Mesenteric fat pad (tissue), 1 donor: ENCODE data around the gene TSSC4. TPM values are rescaled to one million over a fixed set of nuclear protein-coding genes. Genes with fewer than 3 reads are reported as not detected.

ENCODE experiments used
- DNase-seq: peaks from one replicate; pipeline ENCODE4 v3.0.0-alpha.2; 2020; ENCODE audit warnings: low spot score
- total RNA-seq: library from RNA; stranded (reverse); fragmentation: NEBNext Ultra II Directional; extraction: Animal tissue kit (Norgen Biotek cat#: 25700); gene quantifications from one replicate; pipeline ENCODE4 v1.2.1, GENCODE V29; 2021
- donor health status: DM: yes; HTN: yes; CAD: no.

TSSC4 gene
- total RNA-seq, 1 donor from 2014 or later, result 55.2 TPM

DNA sequence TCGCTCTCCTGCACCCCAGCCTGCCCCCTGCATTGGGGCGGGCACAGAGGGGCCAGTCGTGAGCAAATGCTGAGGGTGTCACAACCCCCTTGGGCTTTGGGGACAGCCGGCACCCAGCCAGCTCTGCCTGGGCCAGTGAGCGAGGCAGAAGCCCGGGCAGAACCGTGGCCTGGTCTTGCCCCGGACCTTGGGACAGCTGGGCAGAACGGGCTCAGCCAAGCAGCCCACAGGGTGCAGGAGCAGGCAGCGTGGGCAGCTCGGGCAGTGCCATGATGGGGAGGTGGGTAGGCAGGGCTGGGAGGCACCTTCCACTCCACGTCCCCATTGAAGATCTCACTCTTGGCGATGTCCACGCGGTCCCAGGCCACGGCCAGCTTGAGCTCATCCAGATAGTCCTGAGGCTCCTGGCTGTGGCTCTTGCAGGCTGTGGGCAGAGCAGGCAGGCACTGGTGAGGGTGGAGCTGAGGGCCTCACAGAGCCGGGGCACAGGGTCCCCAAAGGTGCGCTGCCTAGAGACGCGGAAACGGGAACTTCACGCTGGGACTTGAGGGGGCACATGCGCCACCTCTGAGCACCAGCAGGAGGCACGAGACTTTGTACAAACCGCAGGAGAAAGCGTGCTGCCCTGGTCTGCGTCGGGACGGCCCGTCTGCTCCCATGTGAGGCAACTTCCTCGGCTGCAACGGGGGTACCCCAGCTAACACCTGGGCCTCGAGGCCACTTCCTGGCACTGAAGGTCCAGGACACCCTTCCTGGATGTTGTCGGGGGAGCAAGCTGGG is 15.2 kb downstream of the TSSC4 start:
- DNase-seq, result no peak

GRCh38 chr11:2416765-2417164 is 16.2 kb downstream of the TSSC4 start:
- DNase-seq, result no peak

DNA sequence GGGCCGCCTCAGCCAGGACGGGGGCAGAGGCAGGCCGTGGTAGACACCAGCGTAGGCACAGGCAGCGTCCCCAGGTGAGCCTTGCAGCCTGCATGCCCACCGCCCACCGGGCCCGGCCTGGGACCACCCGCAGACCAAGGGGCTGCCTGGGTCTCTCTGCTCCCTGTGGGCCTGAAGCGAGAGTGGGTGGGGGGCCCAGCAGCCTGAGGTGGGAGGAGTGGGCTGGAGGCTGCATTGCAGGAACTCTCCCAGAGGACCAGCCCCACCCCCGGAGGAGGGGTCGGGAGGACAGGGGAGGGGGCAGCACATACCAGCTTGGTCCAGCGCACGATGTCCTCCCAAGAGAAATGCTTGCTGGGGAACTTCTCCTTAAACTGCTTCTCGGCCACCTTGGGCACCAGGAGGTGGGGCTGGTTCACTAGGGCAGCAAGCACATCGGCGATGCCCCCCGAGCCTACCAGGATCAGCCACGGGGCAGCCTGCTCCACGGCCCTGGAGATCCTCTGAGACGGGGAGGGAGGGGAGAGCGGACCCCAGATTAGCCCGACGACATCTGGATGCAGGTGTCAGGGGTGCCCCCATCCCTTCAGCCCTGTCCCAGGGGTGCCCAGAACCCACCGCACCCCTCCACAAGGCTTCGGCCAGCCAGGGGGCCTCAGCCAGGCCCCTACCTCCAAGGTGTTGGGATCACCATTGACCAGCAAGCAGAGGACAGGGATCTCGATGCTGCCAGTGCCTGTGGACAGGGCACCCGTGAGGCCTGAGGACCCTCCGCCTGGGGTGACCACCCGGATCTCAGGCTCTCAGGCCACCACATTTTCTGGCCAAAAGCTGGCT is 17.5 kb downstream of the TSSC4 start:
- DNase-seq, result no peak

DNA sequence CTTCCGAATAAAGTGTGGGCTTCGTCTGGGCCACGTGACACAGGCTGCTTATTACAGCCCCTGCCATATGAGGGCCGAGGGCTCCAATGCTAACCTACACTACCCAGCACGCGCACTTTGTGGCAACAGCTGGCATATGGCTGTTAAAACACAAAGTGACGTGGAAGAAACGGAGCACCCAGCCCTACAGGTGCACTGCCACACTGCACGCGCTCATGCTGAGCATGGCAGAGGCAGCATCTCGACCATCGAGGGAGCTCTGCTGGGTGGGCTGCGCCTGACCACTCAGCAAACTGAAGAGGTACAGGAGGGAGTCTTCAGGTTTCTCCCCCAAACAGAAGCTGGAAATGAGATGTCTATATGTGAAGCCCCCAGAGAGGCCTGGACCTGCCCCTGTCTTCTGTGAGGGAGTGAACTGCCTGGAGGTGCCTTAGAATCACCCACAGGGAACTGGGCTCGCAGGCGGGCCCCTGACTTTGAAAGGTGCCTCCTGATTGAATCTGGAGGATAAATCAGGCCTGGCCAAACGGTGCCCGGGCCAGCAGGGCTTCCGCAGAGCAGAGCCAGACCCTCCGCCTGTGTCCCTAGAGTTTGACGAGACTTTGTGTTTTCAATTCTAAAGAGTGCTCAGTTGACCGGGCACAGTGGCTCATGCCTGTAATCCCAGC is 18.3 kb downstream of the TSSC4 start:
- DNase-seq, result no peak

- no peak for DNase-seq
Measured at GRCh38 chr11:2419638-2420501, 19.3 kb downstream of the TSSC4 start.

DNA sequence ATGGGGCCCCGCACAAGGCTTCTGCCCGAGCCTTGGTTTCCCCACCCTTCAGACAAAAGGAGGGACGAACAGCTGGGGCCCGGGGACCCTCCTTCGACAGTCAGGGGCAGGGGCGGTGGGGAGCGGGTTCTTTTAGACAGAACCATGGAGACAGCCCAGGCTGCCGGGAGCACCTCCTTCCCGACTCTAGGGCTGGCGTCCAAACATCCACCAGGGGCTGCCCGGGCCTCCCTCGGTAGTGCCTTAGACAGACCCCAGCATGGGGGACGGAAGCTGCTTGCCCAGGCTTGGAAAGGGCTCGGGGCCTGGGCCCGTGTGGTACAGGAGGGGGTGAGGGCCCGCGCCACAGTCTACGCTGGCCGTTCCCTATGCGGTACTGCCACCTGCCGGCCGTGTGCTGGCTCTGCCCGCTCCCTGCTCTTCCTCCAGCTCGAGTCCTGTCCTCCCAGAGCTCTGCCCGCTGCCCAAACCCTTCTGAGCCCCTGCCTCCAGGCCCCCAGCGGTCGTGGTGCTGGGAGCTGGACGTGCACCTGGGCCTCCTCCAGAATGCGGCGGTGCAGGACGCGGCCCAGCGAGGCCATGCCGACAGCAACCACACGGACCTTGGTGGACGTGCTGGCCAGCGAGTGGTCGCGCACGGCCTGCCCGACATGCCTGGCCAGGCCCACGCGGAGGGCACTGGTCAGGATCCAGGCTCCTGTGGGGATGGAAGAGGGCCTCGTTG is 20.1 kb downstream of the TSSC4 start:
- DNase-seq, result no peak

- no peak for DNase-seq
Measured at GRCh38 chr11:2421226-2421994, 20.9 kb downstream of the TSSC4 start.

- DNase-seq, result no peak
Measured at GRCh38 chr11:2421996-2422395, 21.4 kb downstream of the TSSC4 start.

DNA sequence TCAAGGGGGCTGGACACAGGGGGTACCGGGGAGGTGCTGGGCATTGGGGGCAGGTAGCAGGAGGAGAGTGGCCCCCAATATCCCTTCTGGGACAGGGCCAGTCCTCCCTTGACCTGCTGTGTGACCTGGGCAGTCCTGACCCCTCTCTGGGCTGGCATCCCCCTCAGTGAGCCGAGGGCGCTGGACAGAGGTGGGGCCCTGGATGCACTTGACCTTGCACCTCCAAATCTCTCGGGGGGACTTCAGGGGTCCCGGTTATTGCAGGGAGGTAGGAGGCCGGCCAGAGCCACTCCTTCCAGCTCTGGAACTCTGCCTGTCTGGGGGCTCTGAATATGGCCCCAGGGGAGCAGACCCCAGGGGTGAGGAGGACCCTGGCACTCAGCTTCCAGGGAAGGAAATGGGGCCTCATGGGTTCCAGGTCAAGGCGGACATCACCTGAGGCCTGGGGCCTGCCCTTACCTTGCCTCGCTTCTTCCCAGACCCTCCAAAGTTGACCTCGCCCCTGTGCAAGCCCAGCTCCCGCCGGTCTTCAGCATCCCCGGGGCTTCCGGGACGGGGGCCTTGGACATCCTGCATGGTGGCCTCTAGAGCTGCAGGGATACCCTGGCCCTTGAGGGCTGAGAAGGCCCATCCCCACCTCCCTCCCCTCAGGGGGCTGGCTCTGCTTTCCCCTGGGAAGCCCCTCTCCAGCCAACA is 22.1 kb downstream of the TSSC4 start:
- no peak for DNase-seq

DNA sequence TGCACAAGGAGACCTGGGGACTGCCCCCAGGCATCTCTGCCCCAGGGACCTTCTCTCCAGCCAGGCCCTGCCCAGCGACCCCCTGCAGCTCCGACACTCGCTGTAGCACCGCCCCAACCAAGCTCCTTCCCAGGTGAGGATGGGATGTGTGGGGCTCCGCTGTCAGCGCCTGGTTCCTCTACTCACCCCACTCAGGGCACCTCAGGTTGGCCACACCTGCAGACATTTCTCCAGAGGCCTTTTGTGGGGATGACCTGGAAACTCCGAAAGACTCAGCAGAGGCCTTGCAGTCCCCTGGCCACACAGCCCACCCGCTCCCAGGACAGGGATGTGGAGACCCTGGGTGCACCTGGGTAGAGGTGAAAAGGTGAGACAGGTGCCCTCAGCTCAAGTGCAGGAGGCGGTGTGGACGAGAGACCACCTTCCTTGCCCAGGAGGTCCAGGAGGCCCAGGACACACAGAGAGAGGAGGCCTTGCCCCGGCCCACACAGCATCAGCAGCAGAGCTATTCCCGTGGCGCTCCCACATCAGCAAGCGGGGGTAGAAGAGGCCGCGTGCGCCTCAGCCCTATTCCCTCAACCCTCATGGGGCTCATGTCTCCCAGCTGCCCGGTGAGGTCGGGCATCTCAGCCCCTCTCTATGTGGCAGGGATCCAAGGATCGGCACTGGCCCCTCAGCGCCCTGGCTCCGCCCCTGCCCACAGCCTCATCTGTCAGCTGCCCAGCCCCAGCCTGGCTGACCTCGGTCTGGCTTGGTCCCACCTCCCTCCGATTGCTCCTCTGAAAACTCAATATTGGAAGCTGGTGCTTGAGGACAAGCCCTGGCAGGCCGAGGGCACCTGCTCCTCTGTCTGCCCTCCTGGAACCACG is 22.8 kb downstream of the TSSC4 start:
- DNase-seq, result no peak

DNA sequence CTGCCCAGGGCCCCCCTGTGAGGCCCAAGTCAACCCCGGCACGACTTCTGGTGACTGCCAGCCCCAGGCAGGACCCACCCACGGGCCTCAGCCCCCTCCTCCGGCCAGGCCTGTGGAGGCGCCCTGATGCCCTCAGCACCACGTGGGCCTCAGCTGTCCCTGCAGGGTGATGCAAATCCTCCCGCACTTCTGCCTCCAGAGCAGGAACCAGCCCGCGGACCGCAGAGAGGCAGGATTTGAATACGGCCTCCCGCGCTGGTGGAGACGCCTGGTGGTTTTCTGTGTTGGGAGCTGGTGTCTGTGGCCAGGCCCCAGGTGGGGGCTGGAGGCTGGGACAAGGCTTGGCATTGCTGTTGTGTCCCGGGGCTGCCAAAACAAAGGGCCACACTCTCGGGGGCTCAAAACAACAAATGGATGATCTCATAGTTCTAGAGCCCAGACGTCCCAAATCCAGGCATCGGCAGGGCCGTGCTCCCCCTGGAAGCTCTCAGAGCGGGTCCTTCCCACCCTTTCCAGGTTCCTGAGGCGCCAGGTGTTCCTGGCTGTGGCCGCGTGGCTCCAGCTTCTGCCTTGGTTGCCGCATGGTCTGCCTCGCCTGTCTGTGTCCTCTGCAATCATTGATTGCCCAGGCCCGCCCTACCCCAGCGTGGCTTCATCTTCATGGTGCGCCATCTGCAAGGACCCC is 24.4 kb downstream of the TSSC4 start:
- DNase-seq, result no peak

DNA sequence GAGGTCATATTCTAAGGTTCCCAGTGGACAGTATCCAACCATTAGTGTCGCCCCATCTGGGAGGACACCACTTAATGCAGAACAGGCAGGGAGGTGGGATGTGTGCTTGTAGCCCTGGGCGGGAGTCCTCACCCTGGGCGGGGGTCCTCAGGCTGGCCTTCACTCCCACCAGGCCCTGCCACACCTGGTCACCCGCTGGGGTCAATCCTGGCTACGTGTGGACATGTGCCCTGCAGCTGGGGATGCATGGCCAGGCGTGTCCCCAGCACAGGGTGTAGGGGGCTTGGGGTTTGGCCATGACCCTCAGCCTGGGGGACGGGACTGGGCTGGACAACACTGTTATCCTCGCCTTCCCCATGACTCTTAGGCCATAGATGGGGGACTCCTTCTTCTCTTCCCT is 25.0 kb downstream of the TSSC4 start:
- DNase-seq, result no peak

GRCh38 chr11:2426221-2426620 is 25.7 kb downstream of the TSSC4 start:
- no peak for DNase-seq

DNA sequence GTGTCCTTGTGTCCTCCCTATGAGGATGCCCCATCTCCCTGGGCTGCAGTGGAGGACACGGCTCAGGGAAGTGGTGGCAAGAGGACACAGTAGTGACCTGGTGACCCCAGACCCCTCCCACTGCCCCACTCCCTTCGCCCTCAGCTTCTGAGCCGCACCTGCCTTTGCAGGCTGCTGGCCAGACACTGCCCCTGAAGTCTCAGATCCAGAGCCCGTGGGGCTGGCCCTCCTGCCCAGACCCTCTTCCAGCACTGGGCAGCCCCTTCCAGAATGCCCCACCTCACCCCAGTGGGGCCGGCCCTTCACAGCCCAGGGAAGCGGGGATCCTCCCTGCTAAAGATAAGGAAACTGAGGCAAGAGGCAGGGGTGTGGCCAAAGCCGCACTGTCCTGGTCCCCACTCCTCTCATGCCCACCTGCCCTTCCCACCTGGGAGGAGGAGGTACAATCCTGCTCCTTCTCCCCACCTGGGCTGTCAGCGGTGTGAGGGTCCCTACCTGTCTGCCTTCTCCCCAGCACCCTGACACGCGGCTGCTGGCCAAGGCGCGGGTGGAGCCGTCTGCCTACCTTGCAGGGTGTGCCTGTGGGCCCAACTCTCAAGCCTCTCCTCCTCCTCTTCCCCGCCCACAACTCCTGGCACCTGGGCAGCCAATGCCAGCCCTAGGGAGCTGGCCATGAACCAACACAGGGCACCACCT is 26.4 kb downstream of the TSSC4 start:
- no peak for DNase-seq

- no peak for DNase-seq
Measured at GRCh38 chr11:2427721-2428321, 27.3 kb downstream of the TSSC4 start.

DNA sequence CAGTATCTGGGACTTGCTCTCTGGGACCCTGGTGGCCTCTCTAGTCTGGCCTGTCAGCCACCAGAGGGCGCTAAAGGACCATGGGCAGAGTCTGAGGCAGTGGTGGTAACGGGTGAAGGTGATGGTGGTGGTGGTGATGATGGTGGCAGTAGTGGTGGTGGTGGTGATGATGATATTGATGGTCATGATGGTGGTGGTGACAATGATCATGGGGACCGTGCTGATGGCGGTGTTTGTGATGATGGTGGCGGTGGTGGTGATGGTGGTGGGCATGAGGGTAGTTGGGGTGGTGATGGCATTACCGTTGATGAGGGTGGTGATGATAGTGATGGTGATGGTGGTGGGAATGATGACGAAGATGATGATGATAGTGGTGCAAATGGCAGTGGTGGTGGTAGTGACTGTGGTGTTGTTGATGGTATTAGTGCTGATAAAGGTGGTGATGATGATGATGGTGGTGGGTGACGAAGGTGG is 27.8 kb downstream of the TSSC4 start:
- no peak for DNase-seq
